Ovary (tissue), 9 donors: ENCODE measurements around the gene TDP1. TPM values are rescaled to one million over a fixed set of nuclear protein-coding genes. Genes with fewer than 3 reads are reported as not detected.

ENCODE experiments used
- DNase-seq, 5 donors: peaks; one replicate each; pipeline ENCODE4 v3.0.0-alpha.2; 2019 to 2020
- H3K27ac ChIP-seq, 2 donors: fragments of 200-600 bp; one replicate each; pipeline versions ENCODE4 v1.5.1 to v1.8.0; 2019 to 2022
- H3K27me3 ChIP-seq: fragments of 200-600 bp; one replicate; pipeline ENCODE4 v1.8.0; 2022
- H3K36me3 ChIP-seq: fragments of 200-600 bp; sonication (generic); one replicate; pipeline ENCODE4 v1.5.1; 2019
- H3K4me1 ChIP-seq: one replicate; pipeline ENCODE4 v1.8.1; 2013; ENCODE audit warnings: mild to moderate bottlenecking, moderate library complexity; ENCODE audit not compliant: insufficient read depth
- H3K4me3 ChIP-seq: fragments of 200-600 bp; sonication (generic); one replicate; pipeline ENCODE4 v1.5.1; 2017
- H3K9me3 ChIP-seq, 2 donors: fragments of 200-600 bp in 1 of 2; sonication (generic) in 1 of 2; one replicate each; pipeline versions ENCODE4 v1.5.1 to v1.8.1; 2013 to 2019; ENCODE audit warnings: mild to moderate bottlenecking in 1 of 2, moderate library complexity in 1 of 2
- EP300 ChIP-seq: sonication (generic); formaldehyde crosslinking; IDR thresholded peaks from one replicate; pipeline ENCODE4 v1.6.1; 2017; ENCODE audit warnings: antibody characterized with exemption
- POLR2A ChIP-seq: fragments of 450-650 bp; IDR thresholded peaks from one replicate; pipeline ENCODE4 v1.6.1; 2017; ENCODE audit warnings: antibody characterized with exemption, mild to moderate bottlenecking, moderate library complexity
- WGBS, 3 donors: extraction: QIAGEN DNeasy Blood & Tissue Kit in 1 of 3; methylation state at CpG; one replicate each; pipeline versions ENCODE4 v1.1.5 to v1.1.7; 2013 to 2017; 5-methylcytosine and 5-hydroxymethylcytosine counted together
- intact Hi-C, 4 donors: fragments of 100-400 bp; cut with DNase I; formaldehyde crosslinking; loops; one replicate each; pipeline versions ENCODE4 v1.11.0 to v1.15.1; 2022 to 2023
- polyA plus RNA-seq, 2 donors: library from polyadenylated mRNA; stranded (reverse); fragments of 200-250 nt in 1 of 2; fragments of 350-450 nt in 1 of 2; fragmentation: Illumina TruSeq in 1 of 2; extraction: RNeasy Lipid Tissue Mini Kit (QIAGEN cat#74804) in 1 of 2; gene quantifications; one replicate each; pipeline ENCODE4 v1.2.3, GENCODE V29; 2013 to 2014
- total RNA-seq, 7 donors: library from RNA; depleted of rRNA in 2 of 7; stranded (reverse); fragments of >200 nt in 2 of 7; fragmentation: NEBNext Ultra II Directional in 3 of 7; extraction: Animal tissue kit (Norgen Biotek cat#: 25700) in 3 of 7; gene quantifications; one replicate each; pipeline versions ENCODE4 v1.1.0 to v1.2.4, GENCODE V29; 2016 to 2023
- TF ChIP-seq, protein P1 (sequence below), 3 donors: fragments of 450-650 bp in 2 of 3; fragments of 200-600 bp in 1 of 3; IDR thresholded peaks; one replicate each; pipeline versions ENCODE4 v1.5.1 to v1.8.0; 2016 to 2022; ENCODE audit warnings: antibody characterized with exemption in 3 of 3, mild to moderate bottlenecking in 1 of 3
- donor health status: DM: no; HTN: no; CAD: no; lungs with moderate emphysema.
- donor health status: DM: no; HTN: no; CAD: no.
- donor health status: Bipolar disorder and iron deficiency.
- donor health status: DM: yes; HTN: yes; CAD: no.
- donor health status: DM: no; HTN: no; CAD: no.
- donor health status: DM: yes; HTN: yes; CAD: no.

The TDP1 gene
- total and polyA plus RNA-seq, 9 donors = 5.4 to 14.5 (median 9.9) TPM

DNA sequence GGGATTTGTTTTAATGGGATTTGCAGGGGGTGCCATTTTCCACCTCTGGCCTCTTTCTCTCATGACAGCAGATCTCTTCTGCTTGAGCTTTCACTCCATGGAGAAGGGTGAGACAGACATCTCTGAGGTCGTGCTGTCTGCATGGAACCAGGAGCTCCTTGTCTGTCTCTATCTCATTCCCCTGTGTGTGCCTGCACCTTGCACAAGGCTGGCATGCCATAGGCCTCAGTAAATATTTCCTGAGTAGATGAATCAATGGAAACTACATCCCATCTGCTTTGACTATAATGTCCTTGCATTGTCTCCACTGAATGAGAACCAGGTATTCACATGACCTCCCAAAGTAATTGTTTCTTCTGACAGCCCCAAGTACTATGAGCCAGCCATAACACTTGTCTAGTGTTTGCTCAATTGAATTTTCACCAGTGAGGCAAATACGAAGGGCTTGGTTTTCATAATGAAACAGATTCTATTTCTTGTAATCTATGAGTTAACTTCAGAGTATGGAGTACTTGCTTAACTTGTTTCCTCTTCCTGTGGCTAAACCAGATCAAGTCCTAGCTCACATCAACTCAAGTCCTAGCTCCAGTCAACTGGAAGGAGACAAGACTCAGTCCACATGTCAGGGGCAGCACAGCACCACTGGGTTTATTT, 138.3 kb downstream of the TDP1 start:
- no peak for TF ChIP-seq POLR2A
- TF ChIP-seq EP300 = no peak
- TF ChIP-seq, protein P1, sequence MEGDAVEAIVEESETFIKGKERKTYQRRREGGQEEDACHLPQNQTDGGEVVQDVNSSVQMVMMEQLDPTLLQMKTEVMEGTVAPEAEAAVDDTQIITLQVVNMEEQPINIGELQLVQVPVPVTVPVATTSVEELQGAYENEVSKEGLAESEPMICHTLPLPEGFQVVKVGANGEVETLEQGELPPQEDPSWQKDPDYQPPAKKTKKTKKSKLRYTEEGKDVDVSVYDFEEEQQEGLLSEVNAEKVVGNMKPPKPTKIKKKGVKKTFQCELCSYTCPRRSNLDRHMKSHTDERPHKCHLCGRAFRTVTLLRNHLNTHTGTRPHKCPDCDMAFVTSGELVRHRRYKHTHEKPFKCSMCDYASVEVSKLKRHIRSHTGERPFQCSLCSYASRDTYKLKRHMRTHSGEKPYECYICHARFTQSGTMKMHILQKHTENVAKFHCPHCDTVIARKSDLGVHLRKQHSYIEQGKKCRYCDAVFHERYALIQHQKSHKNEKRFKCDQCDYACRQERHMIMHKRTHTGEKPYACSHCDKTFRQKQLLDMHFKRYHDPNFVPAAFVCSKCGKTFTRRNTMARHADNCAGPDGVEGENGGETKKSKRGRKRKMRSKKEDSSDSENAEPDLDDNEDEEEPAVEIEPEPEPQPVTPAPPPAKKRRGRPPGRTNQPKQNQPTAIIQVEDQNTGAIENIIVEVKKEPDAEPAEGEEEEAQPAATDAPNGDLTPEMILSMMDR (IDR thresholded peaks at IDR 0.05) = no peak
- Histone ChIP-seq H3K9me3 (no peaks in the 10 kb centered on the region), H3K27me3 (no peaks in the 10 kb centered on the region), H3K4me1 (no peaks in the 10 kb centered on the region), H3K36me3 (no peaks in the 10 kb centered on the region), H3K4me3 (no peak overlapping the region), H3K27ac (no peak overlapping the region)
- no peak for DNase-seq
- 62 to 76% (median 71%) methylated on average over 2 of the region's 2 CpGs for WGBS, 3 donors
- intact Hi-C loops = no loop called here

Other genes starting within 250 kb of the TDP1 start
- 10 to 100 TPM in 1 of 7 donors, 1 to 10 TPM in 6; 1.9 to 11.5 (median 5.2) TPM for gene EFCAB11, start 1.2 kb upstream of the TDP1 start, total RNA-seq
- gene EFCAB11, start 1.2 kb upstream of the TDP1 start, polyA plus RNA-seq = 10 to 100 TPM in 1 of 2 donors, 1 to 10 TPM in 1; 4.6 to 14.8 TPM
- gene KCNK13, start 106.1 kb downstream of the TDP1 start, total RNA-seq = under 1 TPM in 5 of 7 donors, not detected in 2; 0.18 to 0.80 (median 0.28) TPM
- gene KCNK13, start 106.1 kb downstream of the TDP1 start, polyA plus RNA-seq = under 1 TPM; 0.13 to 0.40 TPM